Common myeloid progenitor, CD34-positive (primary cell): Measurements from ENCODE around the gene MARVELD1.

Experiments used
- CTCF ChIA-PET: fragments of 350-600 bp; sonication (Branson Sonifier 250); formaldehyde crosslinking; loops from one replicate; lab custom pipeline; 2021; ENCODE audit warnings: antibody characterized with exemption; lab: Charles Lee
- POLR2A ChIA-PET: fragments of 350-600 bp; sonication (Branson Sonifier 250); formaldehyde crosslinking; loops from one replicate; lab custom pipeline; 2021; ENCODE audit warnings: antibody characterized with exemption; lab: Charles Lee
- DNase-seq, 3 donors: peaks; one replicate each; pipeline versions ENCODE4 v3.0.0 to v3.0.0-alpha.2; 2013
- H3K27ac ChIP-seq, 2 experiments: 1 replicate in 1 of 2; 2 replicates in 1 of 2; pipeline ENCODE4 v1.7.0; 2013; ENCODE audit warnings: inconsistent platforms in 2 of 2, low read length in 2 of 2, mild to moderate bottlenecking in 2 of 2, low read depth in 1 of 2, moderate library complexity in 1 of 2; ENCODE audit not compliant: severe bottlenecking in 2 of 2, insufficient read depth in 1 of 2, poor library complexity in 1 of 2
- H3K27me3 ChIP-seq, 5 experiments: replicated peaks in 2 of 5; 1 replicate in 3 of 5; 2 replicates in 2 of 5; pipeline versions ENCODE4 v1.6.1 to v1.7.0; 2013; ENCODE audit warnings: low read length in 4 of 5, mild to moderate bottlenecking in 2 of 5, moderate library complexity in 2 of 5, inconsistent platforms in 1 of 5; ENCODE audit not compliant: insufficient read depth in 5 of 5, control insufficient read depth in 4 of 5
- H3K36me3 ChIP-seq, 4 experiments: 1 replicate in 2 of 4; 2 replicates in 2 of 4; pipeline versions ENCODE4 v1.6.1 to v1.7.0; 2013; ENCODE audit warnings: low read length in 3 of 4, control low read depth in 1 of 4, mild to moderate bottlenecking in 1 of 4; ENCODE audit not compliant: control insufficient read depth in 4 of 4, insufficient read depth in 4 of 4
- H3K4me1 ChIP-seq, 4 experiments: 1 replicate in 3 of 4; 2 replicates in 1 of 4; pipeline versions ENCODE4 v1.6.1 to v1.7.1; 2013; ENCODE audit warnings: low read length in 3 of 4, mild to moderate bottlenecking in 3 of 4, control low read depth in 1 of 4, inconsistent platforms in 1 of 4, moderate library complexity in 1 of 4; ENCODE audit not compliant: control insufficient read depth in 4 of 4, insufficient read depth in 4 of 4; ENCODE audit errors: control extremely low read depth in 1 of 4
- H3K4me3 ChIP-seq, 7 experiments: 1 replicate in 4 of 7; 2 replicates in 3 of 7; pipeline versions ENCODE4 v1.5.1 to v1.7.0; 2013; ENCODE audit warnings: mild to moderate bottlenecking in 7 of 7, low read length in 6 of 7, moderate library complexity in 6 of 7, inconsistent platforms in 2 of 7, low read depth in 2 of 7, control low read depth in 1 of 7; ENCODE audit not compliant: insufficient read depth in 4 of 7, control insufficient read depth in 1 of 7; ENCODE audit errors: extremely low read depth in 1 of 7
- H3K9me3 ChIP-seq, 5 experiments: 1 replicate in 4 of 5; 2 replicates in 1 of 5; pipeline versions ENCODE4 v1.6.1 to v1.7.1; 2013; ENCODE audit warnings: low read length in 4 of 5, mild to moderate bottlenecking in 2 of 5, inconsistent platforms in 1 of 5, low read depth in 1 of 5, moderate library complexity in 1 of 5; ENCODE audit not compliant: control insufficient read depth in 4 of 5, insufficient read depth in 2 of 5; ENCODE audit errors: control extremely low read depth in 1 of 5
- WGBS: methylation state at CpG from one replicate; pipeline ENCODE4 v1.1.5; 2013; ENCODE audit not compliant: insufficient coverage; 5-methylcytosine and 5-hydroxymethylcytosine counted together

The MARVELD1 gene

GRCh38 chr10:97719602-97720001 is 6.1 kb downstream of the MARVELD1 start:
- Histone ChIP-seq H3K4me1 (peaks cover 0 to 19% (median 18%) of the 10 kb centered on the region in 4 experiments), H3K4me3 (no peak overlapping the region), H3K9me3 (no peaks in the 10 kb centered on the region), H3K27me3 (no peaks in the 10 kb centered on the region), H3K27ac (no peak overlapping the region), H3K36me3 (peaks cover 0 to 16% (median 9%) of the 10 kb centered on the region in 4 experiments)
- DNase-seq, result no peak
- ChIA-PET POLR2A (no interaction called here), CTCF (interaction anchor here (21.5 to 21.7 kb wide), 2 partner anchors 7 to 8 kb away, joined by 623 read pairs; partner anchors contain the start of genes MARVELD1 and ZFYVE27)
- WGBS, result 90% methylated on average over 1 of the region's 2 CpGs

- no peak for DNase-seq
- H3K9me3 ChIP-seq, result no peaks in the 10 kb centered on the region
- no peaks in the 10 kb centered on the region for H3K27me3 ChIP-seq
- peaks cover 0 to 13% (median 7%) of the 10 kb centered on the region in 4 experiments for H3K4me1 ChIP-seq
- H3K36me3 ChIP-seq, result peaks cover 0 to 14% (median 6%) of the 10 kb centered on the region in 4 experiments
- no peak overlapping the region for H3K4me3 ChIP-seq
- POLR2A ChIA-PET, result no interaction called here
- H3K27ac ChIP-seq, result no peak overlapping the region
- WGBS, result 85% methylated on average over 8 of the region's 12 CpGs
- CTCF ChIA-PET, result interaction anchor here (0.8 to 21.7 kb wide), 5 partner anchors 5 to 45 kb away, joined by 3 to 623 read pairs (median 24); partner anchors contain the start of genes MARVELD1 and ZFYVE27
These were observed 8.6 kb downstream of the MARVELD1 start for GRCh38 chr10:97721871-97722780.

DNA sequence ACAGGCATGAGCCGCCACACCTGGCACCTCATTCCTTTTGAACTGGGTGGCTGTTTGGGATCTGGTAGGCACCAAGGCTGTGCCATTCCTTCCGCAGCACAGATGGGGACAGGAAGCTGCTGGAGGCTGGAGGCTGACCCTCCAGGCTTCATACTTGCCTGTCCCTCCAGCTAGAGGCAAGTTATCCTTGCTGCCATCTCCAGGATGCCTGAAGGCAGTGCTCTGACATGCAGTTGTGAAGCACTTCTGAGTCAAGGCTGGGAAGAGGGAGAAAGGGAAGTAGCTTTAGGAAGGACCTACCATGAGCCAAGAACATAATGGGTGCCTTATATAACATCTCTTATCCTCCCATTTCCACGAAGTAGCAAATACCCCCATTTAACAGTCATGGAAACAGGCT is 9.5 kb downstream of the MARVELD1 start:
- DNase-seq, result no peak
- Histone ChIP-seq H3K4me1 (peaks cover 0 to 7% (median 5%) of the 10 kb centered on the region in 4 experiments), H3K9me3 (no peaks in the 10 kb centered on the region), H3K36me3 (peaks cover 0 to 6% (median 0%) of the 10 kb centered on the region in 4 experiments), H3K4me3 (no peak overlapping the region), H3K27me3 (no peaks in the 10 kb centered on the region), H3K27ac (no peak overlapping the region)
- POLR2A ChIA-PET, result no interaction called here
- CTCF ChIA-PET, result interaction anchor here (0.8 to 21.5 kb wide), 5 partner anchors 8 to 46 kb away, joined by 3 to 623 read pairs (median 11); partner anchors contain the start of gene MARVELD1
- whole genome bisulfite sequencing, result 93% methylated on average over 3 of the region's 3 CpGs

DNA sequence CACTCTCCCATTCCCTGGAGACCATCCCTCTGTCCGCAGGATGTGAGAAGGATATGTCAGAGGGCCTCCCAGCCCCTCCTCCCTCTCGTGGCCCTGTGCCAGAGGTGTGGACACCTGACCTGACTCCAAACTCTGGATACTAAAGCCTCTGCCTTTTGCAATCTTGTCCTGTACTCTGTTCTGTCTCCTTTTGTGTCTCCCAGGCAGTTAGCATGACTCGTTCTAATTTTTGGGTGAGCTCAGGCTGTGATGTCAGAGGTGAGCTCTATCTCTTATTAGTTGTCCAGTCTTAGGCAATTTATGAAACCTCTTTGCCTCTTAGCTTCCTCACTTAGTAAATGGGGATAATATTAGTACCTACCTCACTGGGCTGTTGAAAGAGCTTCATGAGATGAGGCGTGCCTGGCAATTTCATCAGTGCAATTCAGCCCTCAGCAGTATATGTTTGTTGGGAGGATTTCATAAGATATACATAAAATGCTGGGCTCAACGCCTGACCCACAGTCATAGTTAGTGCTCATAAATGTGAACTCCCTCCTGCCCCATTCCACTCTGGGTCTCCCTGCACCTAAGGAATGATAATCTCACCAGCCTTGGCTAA is 10.9 kb downstream of the MARVELD1 start:
- POLR2A ChIA-PET, result no interaction called here
- no peak for DNase-seq

GRCh38 chr10:97726636-97727178 is 13.2 kb downstream of the MARVELD1 start:
- ChIA-PET POLR2A (no interaction called here), CTCF (interaction anchor here (0.6 to 21.5 kb wide), 5 partner anchors 9 to 480 kb away, joined by 3 to 623 read pairs (median 3); partner anchors contain the start of gene MARVELD1)
- peak in 1 of 3 donors; percentile 7 for DNase-seq
- no peak overlapping the region for H3K4me3 ChIP-seq
- no peaks in the 10 kb centered on the region for H3K4me1 ChIP-seq
- WGBS, result 91% methylated on average over 6 of the region's 8 CpGs
- H3K27me3 ChIP-seq, result no peaks in the 10 kb centered on the region
- no peak overlapping the region for H3K27ac ChIP-seq
- H3K9me3 ChIP-seq, result no peaks in the 10 kb centered on the region
- H3K36me3 ChIP-seq, result no peaks in the 10 kb centered on the region

More for the DNA sequence above, 10.9 kb downstream of the MARVELD1 start:
- H3K36me3 ChIP-seq, result no peaks in the 10 kb centered on the region
- H3K9me3 ChIP-seq, result no peaks in the 10 kb centered on the region
- H3K4me3 ChIP-seq, result no peak overlapping the region
- no peaks in the 10 kb centered on the region for H3K4me1 ChIP-seq
- CTCF ChIA-PET, result interaction anchor here (0.7 to 21.5 kb wide), 6 partner anchors 9 to 144 kb away, joined by 3 to 623 read pairs (median 9); partner anchors contain the start of genes MARVELD1 and ZFYVE27
- no peaks in the 10 kb centered on the region for H3K27me3 ChIP-seq
- 97% methylated on average over 5 of the region's 5 CpGs for WGBS
- no peak overlapping the region for H3K27ac ChIP-seq

DNA sequence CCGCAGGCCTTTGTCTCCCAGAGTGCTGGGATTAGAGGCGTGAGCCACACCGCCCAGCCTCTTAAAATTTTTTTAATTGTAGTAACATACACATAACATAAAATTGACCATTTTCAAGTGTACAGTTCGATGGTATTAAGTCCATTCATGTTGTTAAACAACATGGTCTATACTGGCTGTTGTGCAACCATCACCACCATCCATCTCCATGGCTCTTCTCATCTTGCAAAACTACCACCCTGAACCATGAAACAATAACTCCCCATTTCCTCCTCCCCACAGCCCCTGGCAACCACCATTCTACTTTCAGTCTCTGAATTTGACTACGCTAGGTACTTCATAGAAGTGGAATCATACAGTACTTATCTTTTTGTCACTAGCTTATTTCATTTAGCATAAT is 15.5 kb downstream of the MARVELD1 start:
- Histone ChIP-seq H3K4me1 (no peaks in the 10 kb centered on the region), H3K27ac (no peak overlapping the region), H3K36me3 (no peaks in the 10 kb centered on the region), H3K4me3 (no peak overlapping the region), H3K27me3 (no peaks in the 10 kb centered on the region), H3K9me3 (no peaks in the 10 kb centered on the region)
- POLR2A ChIA-PET, result no interaction called here
- 82% methylated on average over 1 of the region's 5 CpGs for WGBS
- CTCF ChIA-PET, result interaction anchor here (5.5 to 21.5 kb wide), 2 partner anchors 18 to 52 kb away, joined by 58 to 623 read pairs; partner anchors contain the start of gene MARVELD1
- DNase-seq, result no peak
